CD4-positive, alpha-beta memory T cell (primary cell): Measurements from ENCODE around the gene CYB5RL. TPM values are rescaled to one million over a fixed set of nuclear protein-coding genes. Genes with fewer than 3 reads are reported as not detected.

Experiments
- CTCF ChIA-PET: fragments of 350-600 bp; sonication (Branson Sonifier 250); formaldehyde crosslinking; loops from one replicate; lab custom pipeline; 2021; ENCODE audit warnings: inconsistent platforms; ENCODE audit not compliant: partially characterized antibody; lab: Charles Lee
- POLR2A ChIA-PET: fragments of 350-600 bp; sonication (Branson Sonifier 250); formaldehyde crosslinking; loops from one replicate; lab custom pipeline; 2021; ENCODE audit not compliant: partially characterized antibody; lab: Charles Lee
- DNase-seq, 5 donors: peaks; one replicate each; pipeline versions ENCODE4 v3.0.0 to v3.0.0-alpha.2; 2020 to 2022; ENCODE audit warnings: mixed read lengths in 1 of 5
- H3K27ac ChIP-seq: one replicate; pipeline ENCODE4 v1.7.0; 2013; ENCODE audit warnings: low read depth, low read length
- H3K27me3 ChIP-seq: 2 replicates; pipeline ENCODE4 v1.7.0; 2013; ENCODE audit warnings: mild to moderate bottlenecking, low read length, moderate library complexity; ENCODE audit not compliant: insufficient read depth
- H3K36me3 ChIP-seq: 2 replicates; pipeline ENCODE4 v1.7.0; 2013; ENCODE audit warnings: mild to moderate bottlenecking, low read length, moderate library complexity; ENCODE audit not compliant: insufficient read depth
- H3K4me1 ChIP-seq: 2 replicates; pipeline ENCODE4 v1.7.0; 2013; ENCODE audit warnings: mild to moderate bottlenecking, low read length, moderate library complexity; ENCODE audit not compliant: insufficient read depth
- H3K4me3 ChIP-seq, 2 donors: one replicate each; pipeline ENCODE4 v1.7.0; 2013; ENCODE audit warnings: low read length in 2 of 2, mild to moderate bottlenecking in 1 of 2
- H3K9me3 ChIP-seq, 2 donors: one replicate each; pipeline ENCODE4 v1.7.0; 2013; ENCODE audit warnings: low read length in 2 of 2, control low read depth in 1 of 2; ENCODE audit not compliant: control insufficient read depth in 1 of 2
- H3K27ac Mint-ChIP-seq, 7 donors: one replicate each; pipeline ENCODE4 v1.8.0; 2020 to 2021; ENCODE audit warnings: mixed read lengths in 7 of 7, mild to moderate bottlenecking in 6 of 7, inconsistent platforms in 3 of 7, moderate library complexity in 3 of 7
- H3K27me3 Mint-ChIP-seq, 2 donors: one replicate each; pipeline ENCODE4 v1.8.0; 2020 to 2021; ENCODE audit warnings: mixed read lengths in 2 of 2
- H3K36me3 Mint-ChIP-seq, 2 donors: one replicate each; pipeline ENCODE4 v1.8.0; 2020 to 2021; ENCODE audit warnings: mixed read lengths in 2 of 2, inconsistent platforms in 1 of 2, mild to moderate bottlenecking in 1 of 2
- H3K4me1 Mint-ChIP-seq, 4 donors: one replicate each; pipeline ENCODE4 v1.8.0; 2020 to 2021; ENCODE audit warnings: mixed read lengths in 4 of 4, mild to moderate bottlenecking in 1 of 4
- H3K4me3 Mint-ChIP-seq, 8 donors: one replicate each; pipeline ENCODE4 v1.8.0; 2020 to 2021; ENCODE audit warnings: mixed read lengths in 8 of 8, mild to moderate bottlenecking in 7 of 8, moderate library complexity in 6 of 8, inconsistent platforms in 3 of 8
- H3K9me3 Mint-ChIP-seq, 8 donors: one replicate each; pipeline ENCODE4 v1.8.0; 2020 to 2021; ENCODE audit warnings: mixed read lengths in 8 of 8, mild to moderate bottlenecking in 5 of 8, inconsistent platforms in 3 of 8, moderate library complexity in 1 of 8
- intact Hi-C: fragments of 100-400 bp; cut with micrococcal nuclease; formaldehyde crosslinking; loops from one replicate; pipeline ENCODE4 v1.15.1; 2023
- polyA plus RNA-seq, 2 donors: library from polyadenylated mRNA; unstranded; fragments of 300-500 nt; fragmentation: Illumina TruSeq; gene quantifications; one replicate each; pipeline ENCODE4 v1.2.3, GENCODE V29; 2021
- total RNA-seq, 2 experiments: library from RNA; stranded (reverse); gene quantifications; one replicate each; pipeline ENCODE4 v1.2.3, GENCODE V29; 2021

Gene CYB5RL
- total and polyA plus RNA-seq, 4 experiments from 2014 or later: 1.3 to 10.7 (median 7.5) TPM

DNA sequence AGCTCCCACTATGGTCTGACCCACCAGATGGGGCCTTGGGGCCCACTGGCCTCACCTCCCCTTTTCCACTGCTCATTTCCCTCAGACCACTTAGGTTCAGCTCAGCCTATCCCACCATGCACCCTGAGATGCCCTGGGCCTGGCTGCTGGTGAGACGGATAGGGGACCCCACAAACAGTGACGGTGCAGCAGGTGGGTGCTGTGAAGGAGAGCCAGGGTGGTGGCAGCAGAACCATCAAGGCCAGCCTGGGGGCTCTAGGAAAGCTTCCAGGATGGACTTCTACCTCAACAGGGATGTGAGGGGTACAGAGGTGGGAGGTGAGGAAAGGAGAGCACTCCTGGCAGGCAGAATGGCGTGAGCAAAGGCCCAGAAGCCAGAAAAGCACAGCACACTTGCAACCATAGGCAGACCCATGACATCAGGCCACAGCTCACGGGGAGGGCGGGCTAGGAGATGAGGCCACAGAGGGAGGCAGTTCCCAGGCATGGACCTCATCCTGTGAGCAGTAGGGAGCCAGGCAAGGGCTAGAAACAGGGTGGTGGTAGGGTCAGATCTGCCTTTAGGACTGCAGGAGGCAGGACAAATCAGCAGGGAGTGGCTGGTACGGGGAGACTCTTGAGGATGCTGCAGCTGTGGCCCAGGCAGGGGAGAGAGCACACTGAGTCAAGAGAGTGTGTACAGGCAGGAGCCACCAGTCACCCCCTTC is 23.1 kb downstream of the CYB5RL start:
- no peak overlapping the region for H3K4me3 ChIP-seq
- H3K36me3 Mint-ChIP-seq: peaks cover 4 to 6% of the 10 kb centered on the region in 2 donors
- no peak overlapping the region for H3K27ac ChIP-seq
- H3K27me3 ChIP-seq: no peaks in the 10 kb centered on the region
- POLR2A ChIA-PET: no interaction called here
- no peaks in the 10 kb centered on the region for H3K36me3 ChIP-seq
- H3K27me3 Mint-ChIP-seq: no peaks in the 10 kb centered on the region
- H3K27ac Mint-ChIP-seq: no peak overlapping the region
- intact Hi-C loops: no loop called here
- CTCF ChIA-PET: no interaction called here
- peaks cover 0 to 1% (median under 1%) of the 10 kb centered on the region in 4 donors for H3K4me1 Mint-ChIP-seq
- H3K4me3 Mint-ChIP-seq: no peak overlapping the region
- no peak for DNase-seq
- no peaks in the 10 kb centered on the region for H3K4me1 ChIP-seq
- no peaks in the 10 kb centered on the region for H3K9me3 Mint-ChIP-seq
- H3K9me3 ChIP-seq: no peaks in the 10 kb centered on the region

DNA sequence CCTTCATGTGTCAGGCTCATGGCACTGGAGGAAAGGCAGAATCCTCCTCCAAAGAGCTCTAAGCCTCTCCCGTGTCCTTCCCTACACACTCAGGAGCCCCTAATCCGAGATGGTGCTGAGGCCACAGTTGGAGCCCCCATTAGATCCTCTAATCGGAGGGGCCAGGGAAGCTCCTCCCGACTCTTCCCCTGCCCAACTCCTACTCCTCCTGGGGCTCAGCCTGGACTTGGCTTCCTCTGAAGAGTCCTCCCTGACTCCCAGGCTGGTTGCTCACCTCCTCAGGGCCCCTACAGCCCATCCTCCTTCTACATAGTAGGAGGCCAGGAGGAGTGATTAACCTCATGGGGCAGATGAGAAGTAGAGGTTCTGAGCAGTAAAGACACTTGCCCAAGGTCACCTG is 25.7 kb downstream of the CYB5RL start:
- intact Hi-C loops: no loop called here
- no peak overlapping the region for H3K27ac ChIP-seq
- no peaks in the 10 kb centered on the region for H3K4me1 ChIP-seq
- DNase-seq: no peak
- Mint-ChIP-seq H3K9me3 (no peaks in the 10 kb centered on the region), H3K27ac (no peak overlapping the region), H3K4me3 (no peak overlapping the region), H3K27me3 (no peaks in the 10 kb centered on the region), H3K36me3 (peaks cover 2 to 4% of the 10 kb centered on the region in 2 donors), H3K4me1 (peaks cover 7 to 12% (median 8%) of the 10 kb centered on the region in 4 donors)
- no peaks in the 10 kb centered on the region for H3K36me3 ChIP-seq
- no peaks in the 10 kb centered on the region for H3K27me3 ChIP-seq
- no peak overlapping the region for H3K4me3 ChIP-seq
- H3K9me3 ChIP-seq: no peaks in the 10 kb centered on the region
- CTCF ChIA-PET: no interaction called here
- POLR2A ChIA-PET: no interaction called here

DNA sequence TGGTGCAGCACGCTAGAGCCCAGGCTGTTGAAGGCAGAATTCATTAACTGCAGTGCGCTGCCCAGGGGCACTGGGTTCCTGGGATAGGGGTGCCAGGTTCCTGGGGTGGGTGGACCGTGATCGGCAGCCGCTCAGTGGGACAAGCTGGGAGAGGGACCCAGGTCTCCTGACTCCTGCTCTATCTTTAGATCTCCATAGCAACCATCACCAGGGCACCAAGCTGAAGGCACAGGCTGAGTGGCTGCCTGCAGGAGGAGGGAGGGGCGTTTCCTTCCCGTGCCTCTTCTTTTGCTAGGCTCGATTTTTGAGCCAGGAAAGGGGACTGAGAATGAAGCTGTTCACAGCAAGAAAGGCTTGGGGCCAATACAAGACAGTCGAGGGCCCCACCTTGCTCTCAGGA is 26.1 kb downstream of the CYB5RL start:
- Histone ChIP-seq H3K27me3 (no peaks in the 10 kb centered on the region), H3K9me3 (no peaks in the 10 kb centered on the region), H3K36me3 (no peaks in the 10 kb centered on the region), H3K4me1 (no peaks in the 10 kb centered on the region), H3K4me3 (no peak overlapping the region), H3K27ac (no peak overlapping the region)
- POLR2A ChIA-PET: no interaction called here
- Mint-ChIP-seq H3K27ac (no peak overlapping the region), H3K36me3 (peaks cover 2 to 4% of the 10 kb centered on the region in 2 donors), H3K27me3 (no peaks in the 10 kb centered on the region), H3K4me1 (peaks cover 7 to 12% (median 8%) of the 10 kb centered on the region in 4 donors), H3K4me3 (no peak overlapping the region), H3K9me3 (no peaks in the 10 kb centered on the region)
- DNase-seq: no peak
- intact Hi-C loops: no loop called here
- CTCF ChIA-PET: interaction anchor here (2.3 kb wide), 1 partner anchor 8 kb away, joined by 9 read pairs; no protein-coding TSS in a partner anchor

GRCh38 chr1:54172614-54173599 is 26.9 kb downstream of the CYB5RL start:
- Histone ChIP-seq H3K36me3 (no peaks in the 10 kb centered on the region), H3K27me3 (no peaks in the 10 kb centered on the region), H3K27ac (no peak overlapping the region), H3K4me3 (no peak overlapping the region), H3K4me1 (no peaks in the 10 kb centered on the region), H3K9me3 (no peaks in the 10 kb centered on the region)
- ChIA-PET POLR2A (no interaction called here), CTCF (interaction anchor here (2.3 kb wide), 1 partner anchor 9 kb away, joined by 9 read pairs; no protein-coding TSS in a partner anchor)
- peaks cover 0 to 2% of the 10 kb centered on the region in 2 donors for H3K36me3 Mint-ChIP-seq
- no peaks in the 10 kb centered on the region for H3K9me3 Mint-ChIP-seq
- H3K27ac Mint-ChIP-seq: peak overlapping the region in 4 of 7 donors; percentile 61 to 90 (median 80)
- no peaks in the 10 kb centered on the region for H3K27me3 Mint-ChIP-seq
- DNase-seq: no peak
- peaks cover 7 to 12% (median 8%) of the 10 kb centered on the region in 4 donors for H3K4me1 Mint-ChIP-seq
- intact Hi-C loops: no loop called here
- peak overlapping the region in 1 of 8 donors; percentile 40 for H3K4me3 Mint-ChIP-seq

GRCh38 chr1:54171606-54172005 is 28.2 kb downstream of the CYB5RL start:
- Histone ChIP-seq H3K4me1 (no peaks in the 10 kb centered on the region), H3K27ac (no peak overlapping the region), H3K4me3 (no peak overlapping the region), H3K27me3 (no peaks in the 10 kb centered on the region), H3K36me3 (no peaks in the 10 kb centered on the region), H3K9me3 (no peaks in the 10 kb centered on the region)
- Mint-ChIP-seq H3K4me3 (no peak overlapping the region), H3K27ac (peak overlapping the region in 2 of 7 donors; percentile 87), H3K4me1 (peaks cover 7 to 12% (median 8%) of the 10 kb centered on the region in 4 donors), H3K27me3 (no peaks in the 10 kb centered on the region), H3K9me3 (no peaks in the 10 kb centered on the region), H3K36me3 (peaks cover 0 to 2% of the 10 kb centered on the region in 2 donors)
- ChIA-PET CTCF (interaction anchor here (1.3 to 2.3 kb wide), 2 partner anchors 9 to 10 kb away, joined by 6 to 9 read pairs; no protein-coding TSS in a partner anchor), POLR2A (no interaction called here)
- DNase-seq: no peak
- intact Hi-C loops: no loop called here

GRCh38 chr1:54171016-54171415 is 28.8 kb downstream of the CYB5RL start:
- intact Hi-C loops: no loop called here
- H3K36me3 Mint-ChIP-seq: peaks cover 0 to 2% of the 10 kb centered on the region in 2 donors
- Histone ChIP-seq H3K36me3 (no peaks in the 10 kb centered on the region), H3K27me3 (no peaks in the 10 kb centered on the region), H3K9me3 (no peaks in the 10 kb centered on the region), H3K4me3 (no peak overlapping the region), H3K4me1 (no peaks in the 10 kb centered on the region), H3K27ac (no peak overlapping the region)
- no peaks in the 10 kb centered on the region for H3K27me3 Mint-ChIP-seq
- DNase-seq: no peak
- no peaks in the 10 kb centered on the region for H3K9me3 Mint-ChIP-seq
- H3K4me3 Mint-ChIP-seq: peak overlapping the region in 3 of 8 donors; percentile 1 to 41 (median 11)
- peak overlapping the region in 3 of 7 donors; percentile 78 to 91 (median 82) for H3K27ac Mint-ChIP-seq
- peaks cover 7 to 12% (median 8%) of the 10 kb centered on the region in 4 donors for H3K4me1 Mint-ChIP-seq
- ChIA-PET CTCF (interaction anchor here (1.3 kb wide), 1 partner anchor 10 kb away, joined by 6 read pairs; no protein-coding TSS in a partner anchor), POLR2A (no interaction called here)

DNA sequence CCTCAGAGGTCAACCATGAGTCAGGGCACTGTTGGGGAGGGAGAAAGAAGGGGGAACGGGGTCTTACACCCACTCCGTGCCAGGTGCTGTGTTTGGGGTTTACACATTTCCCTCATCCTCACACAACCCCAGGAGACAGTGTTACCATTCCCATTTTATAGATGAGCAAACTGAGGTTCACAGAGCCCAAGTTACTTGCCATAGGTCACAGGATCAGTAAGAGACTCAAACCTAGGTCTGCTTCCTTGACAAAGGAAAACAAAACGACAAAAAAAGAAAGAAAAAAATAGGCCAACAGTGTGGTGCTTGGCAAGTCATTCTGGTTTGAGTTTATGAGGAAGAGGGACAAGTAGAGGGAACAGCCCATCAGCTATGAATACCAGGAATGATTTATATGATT is 30.8 kb downstream of the CYB5RL start:
- Mint-ChIP-seq H3K27ac (peak overlapping the region in 1 of 7 donors; percentile 24), H3K27me3 (no peaks in the 10 kb centered on the region), H3K4me1 (peaks cover 7 to 12% (median 8%) of the 10 kb centered on the region in 4 donors), H3K9me3 (no peaks in the 10 kb centered on the region), H3K4me3 (no peak overlapping the region), H3K36me3 (peaks cover 0 to 2% of the 10 kb centered on the region in 2 donors)
- Histone ChIP-seq H3K27me3 (no peaks in the 10 kb centered on the region), H3K4me3 (no peak overlapping the region), H3K9me3 (no peaks in the 10 kb centered on the region), H3K27ac (no peak overlapping the region), H3K36me3 (no peaks in the 10 kb centered on the region), H3K4me1 (no peaks in the 10 kb centered on the region)
- intact Hi-C loops: no loop called here
- ChIA-PET CTCF (no interaction called here), POLR2A (no interaction called here)
- DNase-seq: no peak
